SK-N-SH (cell line): ENCODE measurements around the gene NRP2.

ENCODE experiments used
- CHD2 ChIP-seq: fragments of 150-350 bp; IDR thresholded peaks from 2 replicates; pipeline ENCODE4 v1.6.1; 2018; ENCODE audit warnings: low read length; ENCODE audit not compliant: partially characterized antibody
- CTCF ChIP-seq: fragments of 200-600 bp; sonication (generic); IDR thresholded peaks from 2 replicates; pipeline ENCODE4 v1.6.1; 2017; ENCODE audit warnings: antibody characterized with exemption, mild to moderate bottlenecking, moderate library complexity
- EP300 ChIP-seq, 2 experiments: IDR thresholded peaks; 2 replicates each; pipeline versions ENCODE4 v1.4.0 to v1.6.1; 2012; ENCODE audit warnings: borderline replicate concordance in 1 of 2, low read depth in 1 of 2, low read length in 1 of 2
- EZH2phosphoT487 ChIP-seq: fragments of 200-600 bp; sonication (generic); IDR thresholded peaks from 2 replicates; pipeline ENCODE4 v1.6.1; 2017; ENCODE audit warnings: low read depth, mixed run types, mild to moderate bottlenecking, antibody characterized with exemption, moderate library complexity, borderline replicate concordance
- IRF3 ChIP-seq: fragments of 150-350 bp; IDR thresholded peaks from 2 replicates; pipeline ENCODE4 v1.6.1; 2016; ENCODE audit warnings: mild to moderate bottlenecking, low read depth, low read length
- JUND ChIP-seq: IDR thresholded peaks from 2 replicates; pipeline ENCODE4 v1.4.0; 2012
- MXI1 ChIP-seq: IDR thresholded peaks from 2 replicates; pipeline ENCODE4 v1.6.1; 2012; ENCODE audit warnings: mild to moderate bottlenecking, low read depth, low read length, improper control_type of control experiment
- NRF1 ChIP-seq: IDR thresholded peaks from 2 replicates; pipeline ENCODE4 v1.6.1; 2012; ENCODE audit warnings: low read depth, mild to moderate bottlenecking, low read length
- RFX5 ChIP-seq: IDR thresholded peaks from 2 replicates; pipeline ENCODE4 v1.6.1; 2012; ENCODE audit warnings: mild to moderate bottlenecking, improper control_type of control experiment, low read length
- TEAD4 ChIP-seq: IDR thresholded peaks from 2 replicates; pipeline ENCODE4 v1.4.0; 2012; ENCODE audit warnings: mild to moderate bottlenecking, borderline replicate concordance; ENCODE audit not compliant: insufficient read depth
- YY1 ChIP-seq: IDR thresholded peaks from 2 replicates; pipeline ENCODE4 v1.4.0; 2012; ENCODE audit warnings: low read depth, mild to moderate bottlenecking
- TF ChIP-seq, protein P1 (sequence below): IDR thresholded peaks from 2 replicates; pipeline ENCODE4 v1.6.1; 2012; ENCODE audit warnings: mild to moderate bottlenecking, low read depth, low read length, moderate library complexity
- TF ChIP-seq, protein P2 (sequence below): IDR thresholded peaks from 2 replicates; pipeline ENCODE4 v1.4.0; 2012; ENCODE audit warnings: low read depth

DNA sequence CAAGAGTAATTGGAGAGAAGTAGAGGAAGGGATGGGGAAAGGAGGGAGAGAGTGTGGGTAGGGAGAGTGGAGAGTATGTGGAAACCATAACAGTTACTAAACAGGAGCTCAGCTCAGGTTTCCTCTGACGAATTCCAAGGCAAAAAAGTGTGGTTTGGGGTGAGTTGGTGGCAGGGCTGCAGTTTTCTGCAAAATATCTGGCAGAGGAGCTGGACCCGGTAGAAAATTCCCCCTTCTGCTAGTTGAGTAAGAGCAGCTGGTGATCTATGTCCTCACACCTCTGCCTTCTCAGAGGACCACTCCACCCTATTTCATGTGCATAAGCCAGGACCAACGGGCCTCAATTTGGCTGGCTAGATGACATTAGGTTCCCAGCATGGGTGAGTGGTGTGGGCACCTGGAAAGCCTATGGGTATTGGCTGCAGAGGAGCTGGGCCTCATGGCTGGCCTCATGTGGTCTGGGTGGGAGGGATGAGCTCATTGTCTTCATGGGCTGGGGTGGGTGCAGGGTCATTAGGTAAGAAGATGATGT lies 13.2 kb downstream of the NRP2 start:
- TF ChIP-seq EP300 (IDR thresholded peaks at IDR 0.05; ENCODE audit: borderline replicate concordance in 1 of 2, low read depth in 1 of 2, low read length in 1 of 2) (peak in 1 of 2 experiments; percentile 32; a peak in 1 of 4 replicates), CHD2 (no peak), TEAD4 (peak; percentile 30; the same call in 1 of the 2 replicates), CTCF (no peak), RFX5 (no peak), MXI1 (no peak), EZH2phosphoT487 (no peak), YY1 (no peak), IRF3 (no peak), JUND (0 out of 2 replicates have a peak, but pooled peaks have one; percentile 16), NRF1 (no peak)
- TF ChIP-seq, protein P1, sequence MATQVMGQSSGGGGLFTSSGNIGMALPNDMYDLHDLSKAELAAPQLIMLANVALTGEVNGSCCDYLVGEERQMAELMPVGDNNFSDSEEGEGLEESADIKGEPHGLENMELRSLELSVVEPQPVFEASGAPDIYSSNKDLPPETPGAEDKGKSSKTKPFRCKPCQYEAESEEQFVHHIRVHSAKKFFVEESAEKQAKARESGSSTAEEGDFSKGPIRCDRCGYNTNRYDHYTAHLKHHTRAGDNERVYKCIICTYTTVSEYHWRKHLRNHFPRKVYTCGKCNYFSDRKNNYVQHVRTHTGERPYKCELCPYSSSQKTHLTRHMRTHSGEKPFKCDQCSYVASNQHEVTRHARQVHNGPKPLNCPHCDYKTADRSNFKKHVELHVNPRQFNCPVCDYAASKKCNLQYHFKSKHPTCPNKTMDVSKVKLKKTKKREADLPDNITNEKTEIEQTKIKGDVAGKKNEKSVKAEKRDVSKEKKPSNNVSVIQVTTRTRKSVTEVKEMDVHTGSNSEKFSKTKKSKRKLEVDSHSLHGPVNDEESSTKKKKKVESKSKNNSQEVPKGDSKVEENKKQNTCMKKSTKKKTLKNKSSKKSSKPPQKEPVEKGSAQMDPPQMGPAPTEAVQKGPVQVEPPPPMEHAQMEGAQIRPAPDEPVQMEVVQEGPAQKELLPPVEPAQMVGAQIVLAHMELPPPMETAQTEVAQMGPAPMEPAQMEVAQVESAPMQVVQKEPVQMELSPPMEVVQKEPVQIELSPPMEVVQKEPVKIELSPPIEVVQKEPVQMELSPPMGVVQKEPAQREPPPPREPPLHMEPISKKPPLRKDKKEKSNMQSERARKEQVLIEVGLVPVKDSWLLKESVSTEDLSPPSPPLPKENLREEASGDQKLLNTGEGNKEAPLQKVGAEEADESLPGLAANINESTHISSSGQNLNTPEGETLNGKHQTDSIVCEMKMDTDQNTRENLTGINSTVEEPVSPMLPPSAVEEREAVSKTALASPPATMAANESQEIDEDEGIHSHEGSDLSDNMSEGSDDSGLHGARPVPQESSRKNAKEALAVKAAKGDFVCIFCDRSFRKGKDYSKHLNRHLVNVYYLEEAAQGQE: no peak
- TF ChIP-seq, protein P2, sequence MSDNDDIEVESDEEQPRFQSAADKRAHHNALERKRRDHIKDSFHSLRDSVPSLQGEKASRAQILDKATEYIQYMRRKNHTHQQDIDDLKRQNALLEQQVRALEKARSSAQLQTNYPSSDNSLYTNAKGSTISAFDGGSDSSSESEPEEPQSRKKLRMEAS: no peak
